ENCODE results near the gene AFF2.

Gene AFF2

GRCh38 chrX:148593146-148593545, 92.7 kb downstream of the AFF2 start:
- Histone ChIP-seq H3K36me3 (ENCODE audit: control insufficient read depth in 1 of 2, insufficient read depth in 2 of 2, low read length in 2 of 2) (no peaks in the 10 kb centered on the region), H3K4me3 (ENCODE audit: low read depth in 1 of 2, low read length in 2 of 2) (no peak overlapping the region), H3K9me3 (ENCODE audit: control insufficient read depth in 1 of 2, low read length in 2 of 2) (no peaks in the 10 kb centered on the region), H3K4me1 (ENCODE audit: control insufficient read depth in 1 of 2, insufficient read depth in 2 of 2, low read length in 2 of 2) (no peaks in the 10 kb centered on the region), H3K27me3 (ENCODE audit: low read depth, low read length) (no peaks in the 10 kb centered on the region), H3K27ac (ENCODE audit: low read length) (no peak overlapping the region)

DNA sequence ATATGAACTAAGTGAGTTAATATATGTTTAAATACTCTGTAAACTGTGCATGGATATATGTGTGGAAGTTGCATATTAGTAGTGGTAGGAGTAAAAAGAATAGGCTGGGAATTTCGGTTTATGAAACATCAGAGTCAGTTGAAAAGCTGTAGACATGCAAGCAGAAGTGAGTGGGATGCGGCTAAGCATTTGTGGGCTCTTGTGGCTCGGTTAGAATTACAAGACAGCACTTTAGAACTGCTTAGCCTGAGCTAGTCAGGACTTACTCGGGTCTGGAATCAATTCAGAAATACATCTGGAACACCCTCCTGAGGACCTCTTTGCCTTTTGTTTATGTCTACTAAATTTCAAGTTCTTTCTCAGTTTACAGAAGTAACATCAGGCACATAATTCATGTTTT, 93.6 kb downstream of the AFF2 start:
- Histone ChIP-seq H3K4me1 (ENCODE audit: control insufficient read depth in 1 of 2, insufficient read depth in 2 of 2, low read length in 2 of 2) (no peaks in the 10 kb centered on the region), H3K27ac (ENCODE audit: low read length) (no peak overlapping the region), H3K27me3 (ENCODE audit: low read depth, low read length) (no peaks in the 10 kb centered on the region), H3K9me3 (ENCODE audit: control insufficient read depth in 1 of 2, low read length in 2 of 2) (no peaks in the 10 kb centered on the region), H3K36me3 (ENCODE audit: control insufficient read depth in 1 of 2, insufficient read depth in 2 of 2, low read length in 2 of 2) (no peaks in the 10 kb centered on the region), H3K4me3 (ENCODE audit: low read depth in 1 of 2, low read length in 2 of 2) (no peak overlapping the region)

DNA sequence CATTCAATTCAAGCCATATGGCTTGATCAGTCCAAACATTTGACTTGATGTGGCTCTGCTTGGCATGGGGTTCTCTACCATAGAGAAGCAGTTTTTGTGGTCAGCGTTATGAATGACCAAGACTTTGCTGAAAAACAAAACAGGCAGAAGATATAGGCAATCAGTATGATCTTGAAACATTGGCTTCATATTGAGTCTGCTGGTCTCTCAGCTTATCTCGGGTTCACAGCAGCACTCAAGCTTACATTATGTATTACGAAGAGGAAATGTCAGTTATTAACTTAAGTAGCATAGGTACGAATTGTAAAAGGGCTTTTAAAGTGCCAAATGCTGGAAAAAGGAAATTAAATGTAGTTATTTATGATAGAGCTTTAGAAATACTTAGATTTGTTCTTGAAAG, 99.0 kb downstream of the AFF2 start:
- Histone ChIP-seq H3K27me3 (ENCODE audit: low read depth, low read length) (no peaks in the 10 kb centered on the region), H3K36me3 (ENCODE audit: control insufficient read depth in 1 of 2, insufficient read depth in 2 of 2, low read length in 2 of 2) (no peaks in the 10 kb centered on the region), H3K9me3 (ENCODE audit: control insufficient read depth in 1 of 2, low read length in 2 of 2) (no peaks in the 10 kb centered on the region), H3K4me3 (ENCODE audit: low read depth in 1 of 2, low read length in 2 of 2) (no peak overlapping the region), H3K27ac (ENCODE audit: low read length) (no peak overlapping the region), H3K4me1 (ENCODE audit: control insufficient read depth in 1 of 2, insufficient read depth in 2 of 2, low read length in 2 of 2) (no peaks in the 10 kb centered on the region)

DNA sequence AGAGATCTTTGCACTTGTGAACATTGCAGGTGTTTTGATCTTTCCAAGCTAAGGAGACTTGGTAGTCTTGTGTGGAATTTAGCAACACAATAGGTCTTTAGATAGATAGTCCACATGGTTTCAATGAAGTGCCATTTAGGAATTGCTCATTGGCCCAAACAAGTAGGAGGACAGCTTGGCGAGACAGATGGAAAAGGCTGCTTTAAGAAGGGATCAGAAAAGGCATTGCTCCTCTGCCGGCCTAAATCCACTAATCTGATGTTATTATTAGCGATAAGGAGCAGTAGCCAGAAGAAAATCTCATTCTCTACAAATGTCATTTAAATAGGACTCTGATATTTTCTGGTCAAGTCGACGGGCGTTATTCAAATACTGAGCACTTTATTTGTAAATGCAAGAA, 99.7 kb downstream of the AFF2 start:
- Histone ChIP-seq H3K4me3 (ENCODE audit: low read depth in 1 of 2, low read length in 2 of 2) (no peak overlapping the region), H3K27ac (ENCODE audit: low read length) (no peak overlapping the region), H3K4me1 (ENCODE audit: control insufficient read depth in 1 of 2, insufficient read depth in 2 of 2, low read length in 2 of 2) (no peaks in the 10 kb centered on the region), H3K27me3 (ENCODE audit: low read depth, low read length) (no peaks in the 10 kb centered on the region), H3K9me3 (ENCODE audit: control insufficient read depth in 1 of 2, low read length in 2 of 2) (no peaks in the 10 kb centered on the region), H3K36me3 (ENCODE audit: control insufficient read depth in 1 of 2, insufficient read depth in 2 of 2, low read length in 2 of 2) (no peaks in the 10 kb centered on the region)

- Histone ChIP-seq H3K4me3 (ENCODE audit: low read depth in 1 of 2, low read length in 2 of 2) (no peak overlapping the region), H3K27ac (ENCODE audit: low read length) (no peak overlapping the region)
Observed at GRCh38 chrX:148600581-148600980, 100.2 kb downstream of the AFF2 start.

DNA sequence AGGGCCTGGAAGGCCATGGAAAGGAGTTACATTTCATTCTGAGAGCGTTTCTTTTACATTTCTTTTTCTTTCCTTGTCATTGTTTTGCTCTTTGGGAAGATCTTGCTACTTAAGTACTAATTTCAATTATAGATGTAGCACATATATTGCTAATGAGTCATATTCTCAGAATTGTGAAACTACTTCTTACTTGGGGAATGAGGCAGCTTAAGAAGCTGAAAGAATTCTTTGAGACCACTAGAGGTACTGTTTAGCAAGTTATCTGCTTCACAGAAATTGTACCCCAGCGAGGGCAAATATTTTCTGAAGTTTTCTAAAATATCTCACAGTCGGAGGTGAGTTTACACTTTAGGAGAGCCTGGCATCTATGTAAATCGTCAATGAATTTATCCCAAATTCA, 100.6 kb downstream of the AFF2 start:
- Histone ChIP-seq H3K27ac (ENCODE audit: low read length) (no peak overlapping the region), H3K4me3 (ENCODE audit: low read depth in 1 of 2, low read length in 2 of 2) (no peak overlapping the region), H3K36me3 (ENCODE audit: control insufficient read depth in 1 of 2, insufficient read depth in 2 of 2, low read length in 2 of 2) (no peaks in the 10 kb centered on the region), H3K4me1 (ENCODE audit: control insufficient read depth in 1 of 2, insufficient read depth in 2 of 2, low read length in 2 of 2) (no peaks in the 10 kb centered on the region), H3K9me3 (ENCODE audit: control insufficient read depth in 1 of 2, low read length in 2 of 2) (no peaks in the 10 kb centered on the region), H3K27me3 (ENCODE audit: low read depth, low read length) (no peaks in the 10 kb centered on the region)

More at GRCh38 chrX:148600581-148600980, 100.2 kb downstream of the AFF2 start:
- no peaks in the 10 kb centered on the region for H3K36me3 ChIP-seq (ENCODE audit: control insufficient read depth in 1 of 2, insufficient read depth in 2 of 2, low read length in 2 of 2)
- no peaks in the 10 kb centered on the region for H3K9me3 ChIP-seq (ENCODE audit: control insufficient read depth in 1 of 2, low read length in 2 of 2)
- H3K4me1 ChIP-seq (ENCODE audit: control insufficient read depth in 1 of 2, insufficient read depth in 2 of 2, low read length in 2 of 2) = no peaks in the 10 kb centered on the region
- no peaks in the 10 kb centered on the region for H3K27me3 ChIP-seq (ENCODE audit: low read depth, low read length)

DNA sequence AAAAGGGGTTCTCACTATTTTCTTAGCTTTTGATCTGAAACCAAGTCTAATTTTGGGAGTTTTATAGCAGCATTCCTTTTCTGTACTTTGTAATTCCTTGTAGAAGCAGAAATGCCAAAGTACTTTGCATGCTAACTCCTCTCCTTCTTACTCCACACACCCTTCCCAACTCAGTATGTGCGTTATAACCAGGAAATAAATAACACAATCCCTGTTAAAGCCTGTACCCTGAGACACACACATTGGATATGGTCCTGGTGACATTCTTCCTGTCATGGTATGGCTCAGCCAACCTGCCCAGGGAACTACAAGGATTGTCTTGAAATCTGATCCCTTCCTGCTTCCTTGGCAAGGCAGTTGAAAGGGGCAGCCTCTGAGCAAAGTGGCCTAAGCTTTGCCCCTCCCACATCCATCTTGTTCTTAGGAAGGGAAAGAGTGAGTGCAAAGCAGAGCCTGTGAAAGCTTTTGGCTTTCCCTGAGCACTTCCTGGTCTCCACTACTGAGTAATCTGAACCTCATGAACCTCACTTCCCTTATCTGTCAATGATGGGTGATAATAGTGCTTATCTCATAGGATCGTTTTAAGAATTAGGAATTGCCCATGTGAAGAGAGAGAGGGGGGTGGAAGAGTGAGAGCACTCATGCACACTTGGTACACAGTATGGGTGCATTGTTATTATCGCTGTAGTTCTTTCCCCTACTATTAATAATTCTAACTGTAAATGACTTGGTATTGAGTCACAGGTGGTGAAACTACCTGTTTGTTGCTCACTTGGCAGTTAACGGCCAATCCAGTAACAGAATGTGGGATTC, 109.3 kb downstream of the AFF2 start:
- Histone ChIP-seq H3K9me3 (ENCODE audit: control insufficient read depth in 1 of 2, low read length in 2 of 2) (no peaks in the 10 kb centered on the region), H3K4me1 (ENCODE audit: control insufficient read depth in 1 of 2, insufficient read depth in 2 of 2, low read length in 2 of 2) (no peaks in the 10 kb centered on the region), H3K27me3 (ENCODE audit: low read depth, low read length) (no peaks in the 10 kb centered on the region), H3K4me3 (ENCODE audit: low read depth in 1 of 2, low read length in 2 of 2) (no peak overlapping the region), H3K27ac (ENCODE audit: low read length) (no peak overlapping the region), H3K36me3 (ENCODE audit: control insufficient read depth in 1 of 2, insufficient read depth in 2 of 2, low read length in 2 of 2) (no peaks in the 10 kb centered on the region)

GRCh38 chrX:148610328-148610698, 109.9 kb downstream of the AFF2 start:
- H3K36me3 ChIP-seq (ENCODE audit: control insufficient read depth in 1 of 2, insufficient read depth in 2 of 2, low read length in 2 of 2) = no peaks in the 10 kb centered on the region
- H3K4me1 ChIP-seq (ENCODE audit: control insufficient read depth in 1 of 2, insufficient read depth in 2 of 2, low read length in 2 of 2) = no peaks in the 10 kb centered on the region
- no peak overlapping the region for H3K27ac ChIP-seq (ENCODE audit: low read length)
- no peak overlapping the region for H3K4me3 ChIP-seq (ENCODE audit: low read depth in 1 of 2, low read length in 2 of 2)
- no peaks in the 10 kb centered on the region for H3K27me3 ChIP-seq (ENCODE audit: low read depth, low read length)
- H3K9me3 ChIP-seq (ENCODE audit: control insufficient read depth in 1 of 2, low read length in 2 of 2) = no peaks in the 10 kb centered on the region

DNA sequence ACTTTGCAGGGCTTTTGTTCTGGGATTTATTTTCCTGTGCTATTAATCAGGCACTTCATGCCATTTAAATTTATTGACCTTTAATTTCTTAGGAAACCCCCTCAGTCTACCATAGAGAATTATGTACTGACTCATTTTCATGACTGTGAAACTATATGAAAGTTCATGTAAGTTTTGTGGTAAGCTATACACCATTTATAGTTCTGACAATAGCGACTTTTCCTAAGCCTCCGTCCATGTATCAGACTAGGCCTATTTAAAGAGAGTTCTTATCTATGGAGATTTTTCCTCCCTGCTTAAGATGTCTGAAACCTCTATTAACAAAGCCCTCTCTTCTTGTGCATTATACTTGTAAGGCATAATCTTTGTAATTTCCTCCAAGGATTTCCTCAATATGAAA, 111.6 kb downstream of the AFF2 start:
- H3K4me3 ChIP-seq (ENCODE audit: low read depth in 1 of 2, low read length in 2 of 2) = no peak overlapping the region
- H3K4me1 ChIP-seq (ENCODE audit: control insufficient read depth in 1 of 2, insufficient read depth in 2 of 2, low read length in 2 of 2) = no peaks in the 10 kb centered on the region
- no peaks in the 10 kb centered on the region for H3K9me3 ChIP-seq (ENCODE audit: control insufficient read depth in 1 of 2, low read length in 2 of 2)
- H3K27ac ChIP-seq (ENCODE audit: low read length) = no peak overlapping the region
- H3K36me3 ChIP-seq (ENCODE audit: control insufficient read depth in 1 of 2, insufficient read depth in 2 of 2, low read length in 2 of 2) = no peaks in the 10 kb centered on the region
- H3K27me3 ChIP-seq (ENCODE audit: low read depth, low read length) = no peaks in the 10 kb centered on the region

- Histone ChIP-seq H3K4me3 (ENCODE audit: low read depth in 1 of 2, low read length in 2 of 2) (no peak overlapping the region), H3K9me3 (ENCODE audit: control insufficient read depth in 1 of 2, low read length in 2 of 2) (no peaks in the 10 kb centered on the region), H3K36me3 (ENCODE audit: control insufficient read depth in 1 of 2, insufficient read depth in 2 of 2, low read length in 2 of 2) (no peaks in the 10 kb centered on the region), H3K27ac (ENCODE audit: low read length) (no peak overlapping the region), H3K4me1 (ENCODE audit: control insufficient read depth in 1 of 2, insufficient read depth in 2 of 2, low read length in 2 of 2) (no peaks in the 10 kb centered on the region), H3K27me3 (ENCODE audit: low read depth, low read length) (no peaks in the 10 kb centered on the region)
Observed at GRCh38 chrX:148612431-148612830, 112.0 kb downstream of the AFF2 start.

DNA sequence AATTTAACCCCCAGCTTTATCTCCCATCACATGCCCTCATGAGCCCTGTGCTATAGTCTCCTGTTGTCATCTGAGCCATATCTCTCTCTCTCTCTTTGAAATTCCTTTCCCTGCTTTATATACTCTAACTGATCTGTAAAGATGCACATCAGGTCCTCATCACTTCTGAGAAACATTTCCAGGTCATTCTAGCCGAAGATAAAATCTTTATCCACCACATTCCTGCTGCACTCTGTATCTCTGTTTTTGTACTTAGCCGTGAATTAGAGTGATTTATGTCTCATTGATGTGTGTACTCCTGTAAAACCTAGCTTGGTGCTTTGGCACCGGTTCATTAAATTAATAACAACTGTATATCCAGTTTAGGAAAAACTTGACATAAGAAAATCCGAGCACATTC, 113.2 kb downstream of the AFF2 start:
- no peak overlapping the region for H3K27ac ChIP-seq (ENCODE audit: low read length)
- no peak overlapping the region for H3K4me3 ChIP-seq (ENCODE audit: low read depth in 1 of 2, low read length in 2 of 2)
- H3K27me3 ChIP-seq (ENCODE audit: low read depth, low read length) = no peaks in the 10 kb centered on the region
- H3K9me3 ChIP-seq (ENCODE audit: control insufficient read depth in 1 of 2, low read length in 2 of 2) = no peaks in the 10 kb centered on the region
- no peaks in the 10 kb centered on the region for H3K36me3 ChIP-seq (ENCODE audit: control insufficient read depth in 1 of 2, insufficient read depth in 2 of 2, low read length in 2 of 2)
- no peaks in the 10 kb centered on the region for H3K4me1 ChIP-seq (ENCODE audit: control insufficient read depth in 1 of 2, insufficient read depth in 2 of 2, low read length in 2 of 2)

GRCh38 chrX:148615491-148615890, 115.1 kb downstream of the AFF2 start:
- Histone ChIP-seq H3K36me3 (ENCODE audit: control insufficient read depth in 1 of 2, insufficient read depth in 2 of 2, low read length in 2 of 2) (no peaks in the 10 kb centered on the region), H3K27me3 (ENCODE audit: low read depth, low read length) (no peaks in the 10 kb centered on the region), H3K9me3 (ENCODE audit: control insufficient read depth in 1 of 2, low read length in 2 of 2) (no peaks in the 10 kb centered on the region), H3K4me3 (ENCODE audit: low read depth in 1 of 2, low read length in 2 of 2) (no peak overlapping the region), H3K4me1 (ENCODE audit: control insufficient read depth in 1 of 2, insufficient read depth in 2 of 2, low read length in 2 of 2) (no peaks in the 10 kb centered on the region), H3K27ac (ENCODE audit: low read length) (no peak overlapping the region)

Data from muscle layer of duodenum (tissue), 2 donors.